Pancreas (tissue), 10 donors: Measurements from ENCODE around the gene ATXN7L3. TPM values are rescaled to one million over a fixed set of nuclear protein-coding genes. Genes with fewer than 3 reads are reported as not detected.

ENCODE experiments used
- ATAC-seq, 4 donors: fragments of 200-7000 bp; cut with Tn5 transposase; one replicate each; pipeline versions ENCODE4 v1.8.0 to v1.9.1; 2020; ENCODE audit warnings: mild to moderate bottlenecking in 4 of 4, moderate library complexity in 4 of 4
- DNase-seq, 6 donors: peaks; one replicate each; pipeline ENCODE4 v3.0.0-alpha.2; 2020
- FAIRE-seq: peaks from 2 replicates; lab custom pipeline; 2012; peaks lifted over from hg19 to GRCh38; lab: Jason Lieb, UNC
- H3K27ac ChIP-seq, 4 donors: fragments of 200-600 bp; sonication (generic); 1 replicate in 3 of 4; 2 replicates in 1 of 4; pipeline versions ENCODE4 v1.5.0 to v1.8.0; 2020
- H3K27me3 ChIP-seq, 4 donors: fragments of 200-600 bp; one replicate each; pipeline ENCODE4 v1.8.0; 2021
- H3K36me3 ChIP-seq, 3 donors: fragments of 200-600 bp; sonication (generic) in 1 of 3; one replicate each; pipeline versions ENCODE4 v1.5.0 to v1.8.0; 2020 to 2021
- H3K4me1 ChIP-seq, 3 donors: fragments of 200-600 bp; one replicate each; pipeline ENCODE4 v1.8.0; 2021
- H3K4me3 ChIP-seq, 4 donors: fragments of 200-600 bp; sonication (generic) in 2 of 4; one replicate each; pipeline versions ENCODE4 v1.5.0 to v1.8.0; 2020 to 2021
- H3K9me3 ChIP-seq, 4 donors: fragments of 200-600 bp; one replicate each; pipeline ENCODE4 v1.8.0; 2021
- CTCF ChIP-seq, 4 donors: fragments of 200-600 bp; sonication (generic) in 3 of 4; IDR thresholded peaks; one replicate each; pipeline versions ENCODE4 v1.5.0 to v1.8.0; 2021; ENCODE audit warnings: antibody characterized with exemption in 4 of 4
- WGBS, 2 donors: extraction: QIAGEN DNeasy Blood & Tissue Kit; methylation state at CpG; one replicate each; pipeline ENCODE4 v1.1.7; 2013; 5-methylcytosine and 5-hydroxymethylcytosine counted together
- intact Hi-C, 3 donors: fragments of 100-400 bp; cut with DNase I; formaldehyde crosslinking; loops; one replicate each; pipeline versions ENCODE4 v1.11.1 to v1.14.2; 2022
- polyA plus RNA-seq, 2 donors: library from polyadenylated mRNA; stranded (reverse); fragments of 200-250 nt; gene quantifications; one replicate each; pipeline ENCODE4 v1.2.3, GENCODE V29; 2013
- total RNA-seq, 6 donors: library from RNA; stranded (reverse); fragmentation: NEBNext Ultra II Directional in 4 of 6; extraction: Animal tissue kit (Norgen Biotek cat#: 25700) in 4 of 6; gene quantifications; one replicate each; pipeline versions ENCODE4 v1.2.1 to v1.2.4, GENCODE V29; 2021 to 2023
- donor health status: healthy with polysubstance abuse.
- donor health status: DM: no; HTN: no; CAD: no; lungs with moderate emphysema.
- donor health status: DM: no; HTN: no; CAD: no.
- donor health status: control.
- donor health status: control.
- donor health status: Bipolar disorder and iron deficiency.
- donor health status: DM: yes; HTN: yes; CAD: no.
- donor health status: DM: no; HTN: no; CAD: no.
- donor health status: DM: no; HTN: no; CAD: no.
- donor health status: DM: yes; HTN: yes; CAD: no.

ATXN7L3 gene
- total and polyA plus RNA-seq, 8 donors = 21.1 to 38.0 (median 27.3) TPM

DNA sequence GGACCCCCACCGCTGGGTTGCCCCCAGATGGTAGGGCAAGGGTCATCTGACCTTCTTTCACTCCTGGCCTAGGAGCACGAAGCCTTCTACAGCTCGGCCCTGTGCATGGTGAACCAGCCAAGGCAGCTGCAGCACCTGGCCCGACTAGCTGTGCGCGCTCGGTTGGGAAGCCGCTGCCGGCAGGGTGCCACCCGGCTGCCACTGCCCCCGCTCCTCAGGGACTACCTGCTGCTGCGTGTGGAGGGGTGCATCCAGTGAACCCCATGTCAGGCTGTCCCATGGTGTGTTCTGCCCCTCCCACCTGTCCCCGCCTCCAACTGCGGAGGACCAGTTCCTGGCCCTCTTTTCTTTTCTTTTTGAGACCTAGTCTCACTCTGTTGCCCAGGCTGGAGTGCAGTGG is 21.6 kb downstream of the ATXN7L3 start:
- H3K9me3 ChIP-seq = no peaks in the 10 kb centered on the region
- no peak overlapping the region for H3K4me3 ChIP-seq
- WGBS, 2 donors = 89 to 91% methylated on average over 14 of the region's 14 CpGs
- intact Hi-C loops = no loop called here
- no peak for DNase-seq
- ATAC-seq = peak in 1 of 4 donors; percentile 5
- H3K27me3 ChIP-seq = no peaks in the 10 kb centered on the region
- H3K4me1 ChIP-seq = no peaks in the 10 kb centered on the region
- H3K36me3 ChIP-seq = peaks cover 0 to 4% (median 0%) of the 10 kb centered on the region in 3 donors
- H3K27ac ChIP-seq = no peak overlapping the region
- no peak for TF ChIP-seq CTCF (IDR thresholded peaks at IDR 0.05)
- FAIRE-seq = no peak

- H3K27ac ChIP-seq = no peak overlapping the region
- no peaks in the 10 kb centered on the region for H3K27me3 ChIP-seq
- FAIRE-seq = no peak
- H3K4me1 ChIP-seq = no peaks in the 10 kb centered on the region
- peaks cover 0 to 4% (median 0%) of the 10 kb centered on the region in 3 donors for H3K36me3 ChIP-seq
- intact Hi-C loops = no loop called here
- no peaks in the 10 kb centered on the region for H3K9me3 ChIP-seq
- TF ChIP-seq CTCF (IDR thresholded peaks at IDR 0.05) = no peak
- no peak for DNase-seq
- 89 to 91% methylated on average over 4 of the region's 4 CpGs for WGBS, 2 donors
- H3K4me3 ChIP-seq = no peak overlapping the region
- peak in 1 of 4 donors; percentile 7 for ATAC-seq
These were observed 22.0 kb downstream of the ATXN7L3 start for GRCh38 chr17:44177640-44178039.

DNA sequence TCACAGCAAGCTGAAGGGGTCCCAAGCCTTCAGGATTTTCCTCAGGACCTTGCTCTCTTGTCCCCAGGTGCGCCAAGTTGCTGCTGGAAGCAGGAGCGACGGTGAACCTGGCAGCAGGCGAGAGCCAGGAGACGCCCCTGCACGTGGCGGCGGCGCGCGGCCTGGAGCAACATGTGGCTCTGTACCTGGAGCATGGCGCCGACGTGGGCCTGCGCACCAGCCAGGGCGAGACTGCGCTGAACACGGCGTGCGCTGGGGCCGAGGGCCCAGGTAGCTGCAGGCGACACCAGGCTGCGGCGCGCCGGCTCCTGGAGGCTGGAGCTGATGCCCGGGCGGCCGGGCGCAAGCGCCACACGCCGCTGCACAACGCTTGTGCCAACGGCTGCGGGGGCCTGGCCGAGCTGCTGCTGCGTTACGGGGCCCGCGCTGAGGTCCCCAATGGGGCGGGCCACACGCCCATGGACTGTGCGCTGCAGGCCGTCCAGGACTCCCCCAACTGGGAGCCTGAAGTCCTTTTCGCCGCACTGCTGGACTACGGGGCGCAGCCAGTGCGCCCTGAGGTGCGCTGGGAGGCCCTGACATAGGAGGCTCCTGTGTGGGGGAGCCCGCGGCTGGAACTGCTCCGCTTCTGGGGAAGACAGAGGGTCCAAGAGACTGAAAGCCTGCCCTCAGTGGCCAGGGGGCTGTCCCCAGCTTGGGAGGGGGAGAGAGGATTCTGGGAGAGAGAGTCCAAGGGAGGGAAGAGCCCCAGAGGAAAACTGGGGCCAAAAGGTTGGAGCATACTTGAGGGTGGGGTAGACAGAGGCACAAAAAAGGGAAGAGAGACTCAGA is 22.8 kb downstream of the ATXN7L3 start:
- DNase-seq = no peak
- ATAC-seq = peak in 1 of 4 donors; percentile 11
- peaks cover 0 to 4% (median 0%) of the 10 kb centered on the region in 3 donors for H3K36me3 ChIP-seq

GRCh38 chr17:44176257-44176656 is 23.4 kb downstream of the ATXN7L3 start:
- no peak overlapping the region for H3K27ac ChIP-seq
- no peaks in the 10 kb centered on the region for H3K27me3 ChIP-seq
- H3K4me1 ChIP-seq = no peaks in the 10 kb centered on the region
- H3K9me3 ChIP-seq = no peaks in the 10 kb centered on the region
- no peak for FAIRE-seq
- 100% methylated on average over 1 of the region's 1 CpG for WGBS, 2 donors
- TF ChIP-seq CTCF (IDR thresholded peaks at IDR 0.05) = no peak
- intact Hi-C loops = no loop called here
- peaks cover 0 to 4% (median 0%) of the 10 kb centered on the region in 3 donors for H3K36me3 ChIP-seq
- DNase-seq = no peak
- H3K4me3 ChIP-seq = no peak overlapping the region
- no peak for ATAC-seq

More for the DNA sequence above, 22.8 kb downstream of the ATXN7L3 start:
- no peak for TF ChIP-seq CTCF (IDR thresholded peaks at IDR 0.05)
- Histone ChIP-seq H3K9me3 (no peaks in the 10 kb centered on the region), H3K27me3 (no peaks in the 10 kb centered on the region), H3K4me3 (no peak overlapping the region), H3K27ac (no peak overlapping the region), H3K4me1 (no peaks in the 10 kb centered on the region)
- intact Hi-C loops = no loop called here
- 94 to 95% methylated on average over 54 of the region's 54 CpGs for WGBS, 2 donors
- no peak for FAIRE-seq

- Histone ChIP-seq H3K36me3 (peaks cover 0 to 4% (median 0%) of the 10 kb centered on the region in 3 donors), H3K27me3 (no peaks in the 10 kb centered on the region), H3K4me3 (no peak overlapping the region), H3K9me3 (no peaks in the 10 kb centered on the region), H3K27ac (no peak overlapping the region), H3K4me1 (peaks cover 0 to 6% (median 5%) of the 10 kb centered on the region in 3 donors)
- no peak for TF ChIP-seq CTCF (IDR thresholded peaks at IDR 0.05)
- DNase-seq (no peak), FAIRE-seq (no peak), ATAC-seq (no peak)
- intact Hi-C loops = no loop called here
- WGBS, 2 donors = 98 to 100% methylated on average over 2 of the region's 2 CpGs
These were observed 25.3 kb downstream of the ATXN7L3 start for GRCh38 chr17:44174427-44174826.
